ENCODE data around the gene KXD1. TPM values are rescaled to one million over a fixed set of nuclear protein-coding genes. Genes with fewer than 3 reads are reported as not detected.

KXD1 gene
- total and polyA plus RNA-seq, 2 donors (not counting 1 experiment from before 2014, with no cell fraction given): 90.0 to 166 TPM

- ChIA-PET CTCF (interaction anchor here (0.8 to 1.7 kb wide), 3 partner anchors 9 to 220 kb away, joined by 3 to 6 read pairs (median 4); no protein-coding TSS in a partner anchor), POLR2A (interaction anchor here (0.6 to 1.0 kb wide), 3 partner anchors 10 to 219 kb away, joined by 4 to 5 read pairs (median 4); no protein-coding TSS in a partner anchor)
- H3K27me3 ChIP-seq (replicated peaks in 1 of 4; ENCODE audit: control extremely low read depth in 1 of 4, control insufficient read depth in 3 of 4, insufficient read depth in 4 of 4, low read length in 3 of 4): peaks cover 0 to 90% (median 65%) of the 10 kb centered on the region in 4 experiments
- peaks cover 37 to 49% of the 10 kb centered on the region in 2 donors for H3K4me1 ChIP-seq (ENCODE audit: control insufficient read depth in 2 of 2, insufficient read depth in 2 of 2, low read length in 2 of 2)
- H3K9ac ChIP-seq (ENCODE audit: low read length): peak overlapping the region; percentile 69
- H3K4me3 Mint-ChIP-seq: peak overlapping the region; percentile 85
- no peaks in the 10 kb centered on the region for H3K79me2 ChIP-seq (ENCODE audit: control insufficient read depth, insufficient read depth, low read length)
- TF ChIP-seq EZH2 (IDR thresholded peaks at IDR 0.05; ENCODE audit: borderline replicate concordance, insufficient read depth, low read depth, low read length, poor library complexity, severe bottlenecking): peak; percentile 69
- no peak for TF ChIP-seq CTCF (IDR thresholded peaks at IDR 0.05)
- DNase-seq: peak; percentile 55
- no peak overlapping the region for H3K27ac ChIP-seq (ENCODE audit: low read length in 2 of 2)
- H3K9me3 ChIP-seq (ENCODE audit: control extremely low read depth in 1 of 3, control insufficient read depth in 2 of 3, insufficient read depth in 1 of 3, low read length in 2 of 3): peaks cover 0 to 29% (median 0%) of the 10 kb centered on the region in 3 donors
- WGBS (ENCODE audit: insufficient coverage): 2% methylated on average over 25 of the region's 30 CpGs
- peak; percentile 34 for ATAC-seq (ENCODE audit: low read depth)
- H3K4me3 ChIP-seq (ENCODE audit: control extremely low read depth in 1 of 5, extremely low read depth in 1 of 5, insufficient read depth in 1 of 5, low read depth in 2 of 5, low read length in 4 of 5): peak overlapping the region in 4 of 5 experiments; percentile 20 to 61 (median 51)
- H3K36me3 ChIP-seq (replicated peaks in 1 of 2; ENCODE audit: control extremely low read depth in 1 of 2, control insufficient read depth in 1 of 2, extremely low read depth in 1 of 2, insufficient read depth in 2 of 2, low read length in 1 of 2): no peaks in the 10 kb centered on the region
- peak overlapping the region; percentile 97 for H3K4me2 ChIP-seq (replicated peaks; ENCODE audit: low read depth, low read length, poor library complexity, severe bottlenecking)
- intact Hi-C loops (cut with micrococcal nuclease): no loop called here
- peak overlapping the region; percentile 78 for H2AFZ ChIP-seq (ENCODE audit: insufficient read depth, low read depth, low read length, poor library complexity, severe bottlenecking)
- no peak overlapping the region for H3K27ac Mint-ChIP-seq
- no peaks in the 10 kb centered on the region for H4K20me1 ChIP-seq (ENCODE audit: control insufficient read depth, insufficient read depth, low read length, poor library complexity, severe bottlenecking)
- H3K9me3 Mint-ChIP-seq (ENCODE audit: insufficient read depth): no peaks in the 10 kb centered on the region
- H3K4me1 Mint-ChIP-seq: peaks cover 35% of the 10 kb centered on the region
- peaks cover 56% of the 10 kb centered on the region for H3K27me3 Mint-ChIP-seq
These were observed 54.5 kb downstream of the KXD1 start for GRCh38 chr19:18612051-18612771.

Measured in B cell (primary cell).